ENCODE measurements around the gene TMEM236. TPM values are rescaled to one million over a fixed set of nuclear protein-coding genes. Genes with fewer than 3 reads are reported as not detected.

The TMEM236 gene
- polyA plus RNA-seq, 1 donor (not counting 4 experiments of a cell fraction or from before 2014, with no cell fraction given), result 0.13 TPM

DNA sequence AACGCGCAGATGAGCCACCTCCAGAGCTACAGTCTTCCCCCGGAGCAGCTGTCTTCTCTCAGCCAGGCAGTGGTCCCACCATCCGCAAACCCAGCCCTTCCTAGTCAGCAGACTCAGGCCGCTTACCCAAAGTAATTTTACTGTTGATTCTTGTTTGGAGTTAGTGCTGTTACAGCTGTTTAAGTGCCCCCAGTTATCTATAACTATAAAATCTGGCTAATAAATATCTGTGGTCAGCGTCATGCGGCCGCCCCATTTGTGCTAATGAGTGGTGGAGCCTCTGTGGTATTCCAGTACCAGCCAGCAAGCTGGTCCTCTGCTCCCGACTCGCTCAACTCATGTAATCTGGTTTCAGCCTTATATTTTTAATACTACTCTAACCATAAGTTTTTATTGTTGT is 43.2 kb upstream of the TMEM236 start:
- Histone ChIP-seq H3K4me3 (ENCODE audit: control insufficient read depth in 2 of 3, extremely low read depth in 1 of 3, insufficient read depth in 2 of 3, low read depth in 1 of 3, low read length in 3 of 3) (no peak overlapping the region), H3K9me3 (ENCODE audit: control insufficient read depth, low read depth, low read length) (no peaks in the 10 kb centered on the region), H3K4me1 (ENCODE audit: control insufficient read depth, extremely low read depth, insufficient read depth, low read length) (no peaks in the 10 kb centered on the region), H3K27me3 (ENCODE audit: control insufficient read depth, extremely low read depth, insufficient read depth, low read length) (no peaks in the 10 kb centered on the region), H3K36me3 (ENCODE audit: control insufficient read depth in 2 of 2, extremely low read depth in 1 of 2, insufficient read depth in 2 of 2, low read length in 2 of 2) (peaks cover 13 to 27% of the 10 kb centered on the region in 2 experiments), H2AFZ (ENCODE audit: control insufficient read depth, low read length) (no peak overlapping the region), H3K79me2 (ENCODE audit: control insufficient read depth, insufficient read depth, low read length) (no peaks in the 10 kb centered on the region), H3K27ac (ENCODE audit: control insufficient read depth, insufficient read depth, low read length) (no peak overlapping the region), H3K4me2 (ENCODE audit: control insufficient read depth, extremely low read depth, insufficient read depth, low read depth, low read length) (no peak overlapping the region), H3K9me1 (ENCODE audit: control insufficient read depth, extremely low read depth, insufficient read depth, low read length) (no peaks in the 10 kb centered on the region), H3K9ac (ENCODE audit: control insufficient read depth, extremely low read depth, insufficient read depth, low read length) (no peak overlapping the region), H4K20me1 (ENCODE audit: control insufficient read depth, extremely low read depth, insufficient read depth, low read length) (no peaks in the 10 kb centered on the region)
- FAIRE-seq (no peak), DNase-seq (ENCODE audit: low read depth, low spot score) (no peak)
- TF ChIP-seq CTCF (optimal IDR thresholded peaks at IDR 0.05 in 1 of 3, IDR thresholded peaks at IDR 0.05 in 1 of 3, conservative IDR thresholded peaks at IDR 0.05 in 1 of 3; ENCODE audit: extremely low read depth in 1 of 3, insufficient read depth in 2 of 3, low read length in 3 of 3) (no peak), EZH2 (IDR thresholded peaks at IDR 0.05; ENCODE audit: low read length) (no peak)
- dilution Hi-C loops (cut with MboI; ENCODE audit: extremely low pct_ligation_motif_present, low sequenced_read_pairs), result no loop called here

GRCh38 chr10:17709492-17709891 is 42.5 kb upstream of the TMEM236 start:
- no peaks in the 10 kb centered on the region for H3K27me3 ChIP-seq (ENCODE audit: control insufficient read depth, extremely low read depth, insufficient read depth, low read length)
- H3K36me3 ChIP-seq (ENCODE audit: control insufficient read depth in 2 of 2, extremely low read depth in 1 of 2, insufficient read depth in 2 of 2, low read length in 2 of 2), result peaks cover 16 to 27% of the 10 kb centered on the region in 2 experiments
- dilution Hi-C loops (cut with MboI; ENCODE audit: extremely low pct_ligation_motif_present, low sequenced_read_pairs), result no loop called here
- H3K9me1 ChIP-seq (ENCODE audit: control insufficient read depth, extremely low read depth, insufficient read depth, low read length), result no peaks in the 10 kb centered on the region
- H3K79me2 ChIP-seq (ENCODE audit: control insufficient read depth, insufficient read depth, low read length), result no peaks in the 10 kb centered on the region
- no peaks in the 10 kb centered on the region for H4K20me1 ChIP-seq (ENCODE audit: control insufficient read depth, extremely low read depth, insufficient read depth, low read length)
- DNase-seq (ENCODE audit: low read depth, low spot score), result no peak
- no peak overlapping the region for H3K27ac ChIP-seq (ENCODE audit: control insufficient read depth, insufficient read depth, low read length)
- no peaks in the 10 kb centered on the region for H3K9me3 ChIP-seq (ENCODE audit: control insufficient read depth, low read depth, low read length)
- TF ChIP-seq CTCF (optimal IDR thresholded peaks at IDR 0.05 in 1 of 3, IDR thresholded peaks at IDR 0.05 in 1 of 3, conservative IDR thresholded peaks at IDR 0.05 in 1 of 3; ENCODE audit: extremely low read depth in 1 of 3, insufficient read depth in 2 of 3, low read length in 3 of 3), result no peak
- TF ChIP-seq EZH2 (IDR thresholded peaks at IDR 0.05; ENCODE audit: low read length), result no peak
- no peaks in the 10 kb centered on the region for H3K4me1 ChIP-seq (ENCODE audit: control insufficient read depth, extremely low read depth, insufficient read depth, low read length)
- no peak for FAIRE-seq
- no peak overlapping the region for H2AFZ ChIP-seq (ENCODE audit: control insufficient read depth, low read length)
- no peak overlapping the region for H3K4me3 ChIP-seq (ENCODE audit: control insufficient read depth in 2 of 3, extremely low read depth in 1 of 3, insufficient read depth in 2 of 3, low read depth in 1 of 3, low read length in 3 of 3)
- H3K9ac ChIP-seq (ENCODE audit: control insufficient read depth, extremely low read depth, insufficient read depth, low read length), result no peak overlapping the region
- no peak overlapping the region for H3K4me2 ChIP-seq (ENCODE audit: control insufficient read depth, extremely low read depth, insufficient read depth, low read depth, low read length)
